Measurements from ENCODE around the gene CRYBA2. TPM values are rescaled to one million over a fixed set of nuclear protein-coding genes. Genes with fewer than 3 reads are reported as not detected.

Gene CRYBA2
- polyA plus RNA-seq, 4 donors: 1.3 to 37.0 (median 4.6) TPM

DNA sequence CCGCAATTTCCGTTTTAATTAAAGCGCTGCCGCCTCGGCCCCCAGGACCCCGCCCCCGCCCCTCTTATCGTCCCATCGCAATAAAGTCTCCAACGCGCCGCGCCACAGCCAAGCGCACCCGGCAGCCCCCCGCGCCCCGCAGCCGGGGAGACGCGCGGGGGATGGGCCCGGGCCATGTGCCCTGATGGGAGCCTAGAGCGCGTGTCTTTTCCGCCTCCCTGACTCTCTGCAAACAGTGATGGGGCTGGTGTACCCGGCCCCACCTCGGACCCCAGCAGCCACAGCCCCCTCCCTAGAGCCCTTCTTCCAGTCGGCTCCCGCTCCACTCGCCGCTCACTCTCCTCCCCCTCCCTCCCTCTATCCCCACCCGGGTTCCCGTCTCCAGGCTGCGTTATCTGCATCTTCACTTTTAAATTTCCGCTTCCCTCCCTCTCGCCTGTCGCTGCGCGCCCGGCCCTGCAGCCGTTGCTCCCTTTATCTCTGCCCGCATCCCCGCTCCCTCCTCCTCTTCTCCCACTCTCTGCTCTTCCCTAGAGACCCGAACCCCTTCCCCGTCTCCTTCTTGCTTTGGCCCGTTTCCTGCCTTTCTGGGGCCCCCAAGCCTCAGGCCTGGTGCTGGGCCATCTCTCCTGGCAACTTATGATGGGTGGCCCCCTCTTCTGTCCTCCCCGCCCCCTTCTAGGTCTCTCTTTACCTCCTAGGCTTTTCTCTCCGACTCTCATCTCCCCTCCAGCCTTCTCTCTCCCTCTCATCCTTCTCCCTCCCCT is 7.7 kb downstream of the CRYBA2 start:
- WGBS, 3 donors: 4 to 5% (median 4%) methylated on average over 33 to 49 of the region's 49 CpGs
- DNase-seq (no peak), FAIRE-seq (no peak)
- no peak overlapping the region for H3K4me3 ChIP-seq (ENCODE audit: low read depth in 1 of 3, low read length in 3 of 3)
- H3K27me3 ChIP-seq (ENCODE audit: control insufficient read depth in 3 of 3, insufficient read depth in 3 of 3, low read length in 3 of 3): peaks cover 11 to 96% (median 69%) of the 10 kb centered on the region in 3 donors
- no peak overlapping the region for H3K27ac ChIP-seq (ENCODE audit: low read depth in 1 of 3, low read length in 2 of 3)
- H3K36me3 ChIP-seq (ENCODE audit: control insufficient read depth in 3 of 3, insufficient read depth in 2 of 3, low read depth in 1 of 3, low read length in 3 of 3): no peaks in the 10 kb centered on the region
- H3K9me3 ChIP-seq (ENCODE audit: control insufficient read depth in 2 of 2, insufficient read depth in 1 of 2, low read depth in 1 of 2, low read length in 1 of 2): peaks cover 0 to 2% of the 10 kb centered on the region in 2 donors
- peaks cover 0 to 23% (median 4%) of the 10 kb centered on the region in 3 donors for H3K4me1 ChIP-seq (ENCODE audit: control insufficient read depth in 3 of 3, insufficient read depth in 2 of 3, low read depth in 1 of 3, low read length in 2 of 3)

DNA sequence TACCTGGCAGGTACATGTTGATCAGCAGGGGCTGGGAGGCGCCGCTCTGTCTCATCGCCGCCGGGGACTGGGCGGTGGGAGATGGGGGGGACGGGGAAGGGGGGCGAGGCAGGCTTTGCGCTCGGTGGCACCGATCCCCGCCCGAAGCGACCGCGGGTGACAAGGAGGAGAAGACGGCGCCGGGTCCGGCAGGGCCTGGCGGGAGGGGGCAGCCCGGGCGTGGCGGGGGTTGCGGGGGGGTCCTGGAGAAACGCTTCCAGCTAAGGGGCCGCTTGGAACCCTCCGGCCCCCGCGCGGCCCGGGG is 8.2 kb downstream of the CRYBA2 start, which contains the start of gene FEV:
Gene FEV (minus strand): TSS at position 164 of the 304 bp plus-strand sequence. CDS start 109 bp downstream, at position 55.
- WGBS, 3 donors: 1% methylated on average over 14 to 32 of the region's 32 CpGs
- no peaks in the 10 kb centered on the region for H3K36me3 ChIP-seq (ENCODE audit: control insufficient read depth in 3 of 3, insufficient read depth in 2 of 3, low read depth in 1 of 3, low read length in 3 of 3)
- peaks cover 11 to 96% (median 67%) of the 10 kb centered on the region in 3 donors for H3K27me3 ChIP-seq (ENCODE audit: control insufficient read depth in 3 of 3, insufficient read depth in 3 of 3, low read length in 3 of 3)
- FAIRE-seq: no peak
- H3K9me3 ChIP-seq (ENCODE audit: control insufficient read depth in 2 of 2, insufficient read depth in 1 of 2, low read depth in 1 of 2, low read length in 1 of 2): peaks cover 0 to 2% of the 10 kb centered on the region in 2 donors
- DNase-seq: no peak
- H3K27ac ChIP-seq (ENCODE audit: low read depth in 1 of 3, low read length in 2 of 3): peak within 1 kb of the TSS in 1 of 3 donors; percentile 9
- peaks cover 0 to 23% (median 4%) of the 10 kb centered on the region in 3 donors for H3K4me1 ChIP-seq (ENCODE audit: control insufficient read depth in 3 of 3, insufficient read depth in 2 of 3, low read depth in 1 of 3, low read length in 2 of 3)
- peak within 1 kb of the TSS in 1 of 3 donors; percentile 6 for H3K4me3 ChIP-seq (ENCODE audit: low read depth in 1 of 3, low read length in 3 of 3)

DNA sequence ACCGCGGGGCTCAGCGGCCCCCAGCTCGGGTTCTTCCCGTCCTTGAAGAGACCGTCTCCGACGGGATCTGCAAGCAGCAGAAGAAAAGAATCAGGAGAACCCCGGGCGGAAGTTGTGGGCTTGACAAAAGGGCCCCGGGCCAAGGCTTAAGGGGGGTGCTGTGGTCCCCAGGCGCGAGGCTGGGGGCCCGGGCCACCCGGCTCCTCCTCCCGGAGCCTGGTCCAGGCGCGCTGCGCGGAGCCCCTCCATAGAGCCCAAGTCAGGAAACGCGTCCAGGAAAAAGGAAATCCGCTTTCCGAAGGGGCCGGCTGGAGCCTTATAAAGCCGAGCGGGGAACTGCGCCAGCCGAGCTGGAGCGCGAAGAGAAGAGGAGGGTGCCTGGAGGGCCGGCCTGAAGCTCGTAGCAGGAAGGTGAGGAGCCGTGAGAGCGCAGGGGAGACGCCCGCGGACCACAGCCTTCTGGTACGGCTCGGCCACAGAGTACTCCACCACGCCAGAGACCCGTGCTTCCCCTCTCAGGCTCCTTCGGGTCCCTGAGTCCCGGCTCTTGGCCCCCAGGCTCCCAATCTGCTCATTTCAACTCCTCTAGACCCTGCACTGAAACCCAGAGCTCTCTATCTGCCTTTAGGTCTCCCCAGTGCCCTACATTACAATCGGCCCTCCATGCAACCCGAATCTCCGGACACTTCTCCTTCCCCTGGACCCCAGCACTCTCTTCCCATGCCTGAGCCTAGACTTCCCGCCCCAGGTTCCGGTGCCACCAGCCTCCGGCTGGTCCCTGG is 8.8 kb downstream of the CRYBA2 start:
- Histone ChIP-seq H3K27ac (ENCODE audit: low read depth in 1 of 3, low read length in 2 of 3) (peak overlapping the region in 1 of 3 donors; percentile 9), H3K4me1 (ENCODE audit: control insufficient read depth in 3 of 3, insufficient read depth in 2 of 3, low read depth in 1 of 3, low read length in 2 of 3) (peaks cover 0 to 23% (median 4%) of the 10 kb centered on the region in 3 donors), H3K27me3 (ENCODE audit: control insufficient read depth in 3 of 3, insufficient read depth in 3 of 3, low read length in 3 of 3) (peaks cover 11 to 96% (median 67%) of the 10 kb centered on the region in 3 donors), H3K4me3 (ENCODE audit: low read depth in 1 of 3, low read length in 3 of 3) (peak overlapping the region in 1 of 3 donors; percentile 4), H3K36me3 (ENCODE audit: control insufficient read depth in 3 of 3, insufficient read depth in 2 of 3, low read depth in 1 of 3, low read length in 3 of 3) (no peaks in the 10 kb centered on the region), H3K9me3 (ENCODE audit: control insufficient read depth in 2 of 2, insufficient read depth in 1 of 2, low read depth in 1 of 2, low read length in 1 of 2) (peaks cover 0 to 2% of the 10 kb centered on the region in 2 donors)
- WGBS, 3 donors: 1 to 2% (median 1%) methylated on average over 46 to 50 of the region's 50 CpGs
- DNase-seq: peak in 1 of 2 donors; percentile 40
- no peak for FAIRE-seq

DNA sequence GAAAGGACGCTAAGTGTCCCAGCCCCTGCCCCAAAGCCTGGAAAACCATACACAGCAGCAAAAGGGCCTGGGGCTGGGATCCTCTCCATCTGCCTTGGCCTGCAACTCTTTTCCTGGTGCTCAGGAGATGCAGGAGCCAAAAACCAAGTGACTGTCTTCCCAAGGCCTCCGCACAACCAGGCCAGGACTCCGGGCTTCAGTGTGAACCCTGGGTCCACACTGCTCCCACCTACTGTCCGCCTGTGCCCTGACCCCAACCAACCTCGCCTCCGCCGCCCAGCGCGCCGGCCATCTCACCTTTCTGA is 9.3 kb downstream of the CRYBA2 start:
- peaks cover 0 to 23% (median 4%) of the 10 kb centered on the region in 3 donors for H3K4me1 ChIP-seq (ENCODE audit: control insufficient read depth in 3 of 3, insufficient read depth in 2 of 3, low read depth in 1 of 3, low read length in 2 of 3)
- H3K4me3 ChIP-seq (ENCODE audit: low read depth in 1 of 3, low read length in 3 of 3): peak overlapping the region in 1 of 3 donors; percentile 6
- peaks cover 0 to 2% of the 10 kb centered on the region in 2 donors for H3K9me3 ChIP-seq (ENCODE audit: control insufficient read depth in 2 of 2, insufficient read depth in 1 of 2, low read depth in 1 of 2, low read length in 1 of 2)
- no peak for DNase-seq
- FAIRE-seq: no peak
- peaks cover 11 to 95% (median 61%) of the 10 kb centered on the region in 3 donors for H3K27me3 ChIP-seq (ENCODE audit: control insufficient read depth in 3 of 3, insufficient read depth in 3 of 3, low read length in 3 of 3)
- H3K36me3 ChIP-seq (ENCODE audit: control insufficient read depth in 3 of 3, insufficient read depth in 2 of 3, low read depth in 1 of 3, low read length in 3 of 3): no peaks in the 10 kb centered on the region
- H3K27ac ChIP-seq (ENCODE audit: low read depth in 1 of 3, low read length in 2 of 3): peak overlapping the region in 1 of 3 donors; percentile 0
- WGBS, 3 donors: 12 to 13% (median 12%) methylated on average over 10 of the region's 10 CpGs

DNA sequence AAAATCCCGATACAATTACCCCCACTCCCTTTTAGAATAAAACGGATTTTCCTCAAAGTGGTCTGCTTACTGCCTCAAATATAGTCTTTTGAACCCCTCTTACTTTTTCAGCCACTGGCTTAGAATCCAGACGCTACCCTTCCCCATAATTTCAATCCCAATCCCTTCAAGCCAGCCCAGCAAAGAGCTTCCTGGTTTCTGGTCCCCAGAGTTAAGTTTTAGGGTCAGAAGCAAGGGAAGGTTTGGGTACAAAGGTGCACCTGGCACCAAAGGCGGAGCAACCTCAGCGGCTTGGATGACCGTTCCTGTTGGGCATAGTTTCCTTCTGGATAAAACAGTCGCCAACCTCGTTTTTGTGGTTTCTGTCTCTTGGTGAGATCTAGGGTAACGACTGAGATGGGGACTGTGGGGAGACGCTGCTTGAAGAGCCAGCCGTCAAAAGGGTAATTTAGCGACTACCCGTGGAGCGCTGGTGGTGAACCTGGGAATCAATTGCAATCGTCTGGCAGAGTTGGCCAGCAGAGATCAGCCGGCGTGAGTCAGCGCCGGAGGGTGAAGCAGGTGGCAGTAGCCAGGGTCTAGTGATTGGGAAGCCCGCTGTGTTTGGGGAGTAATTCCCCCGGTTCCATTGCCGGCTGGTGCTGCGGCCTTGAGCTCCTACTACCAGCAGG is 9.8 kb downstream of the CRYBA2 start:
- peaks cover 0 to 2% of the 10 kb centered on the region in 2 donors for H3K9me3 ChIP-seq (ENCODE audit: control insufficient read depth in 2 of 2, insufficient read depth in 1 of 2, low read depth in 1 of 2, low read length in 1 of 2)
- H3K36me3 ChIP-seq (ENCODE audit: control insufficient read depth in 3 of 3, insufficient read depth in 2 of 3, low read depth in 1 of 3, low read length in 3 of 3): no peaks in the 10 kb centered on the region
- peaks cover 0 to 23% (median 4%) of the 10 kb centered on the region in 3 donors for H3K4me1 ChIP-seq (ENCODE audit: control insufficient read depth in 3 of 3, insufficient read depth in 2 of 3, low read depth in 1 of 3, low read length in 2 of 3)
- H3K4me3 ChIP-seq (ENCODE audit: low read depth in 1 of 3, low read length in 3 of 3): peak overlapping the region in 1 of 3 donors; percentile 6
- peaks cover 11 to 95% (median 60%) of the 10 kb centered on the region in 3 donors for H3K27me3 ChIP-seq (ENCODE audit: control insufficient read depth in 3 of 3, insufficient read depth in 3 of 3, low read length in 3 of 3)
- H3K27ac ChIP-seq (ENCODE audit: low read depth in 1 of 3, low read length in 2 of 3): peak overlapping the region in 1 of 3 donors; percentile 0
- FAIRE-seq: no peak
- 5 to 8% (median 7%) methylated on average over 23 of the region's 23 CpGs for WGBS, 3 donors
- no peak for DNase-seq

DNA sequence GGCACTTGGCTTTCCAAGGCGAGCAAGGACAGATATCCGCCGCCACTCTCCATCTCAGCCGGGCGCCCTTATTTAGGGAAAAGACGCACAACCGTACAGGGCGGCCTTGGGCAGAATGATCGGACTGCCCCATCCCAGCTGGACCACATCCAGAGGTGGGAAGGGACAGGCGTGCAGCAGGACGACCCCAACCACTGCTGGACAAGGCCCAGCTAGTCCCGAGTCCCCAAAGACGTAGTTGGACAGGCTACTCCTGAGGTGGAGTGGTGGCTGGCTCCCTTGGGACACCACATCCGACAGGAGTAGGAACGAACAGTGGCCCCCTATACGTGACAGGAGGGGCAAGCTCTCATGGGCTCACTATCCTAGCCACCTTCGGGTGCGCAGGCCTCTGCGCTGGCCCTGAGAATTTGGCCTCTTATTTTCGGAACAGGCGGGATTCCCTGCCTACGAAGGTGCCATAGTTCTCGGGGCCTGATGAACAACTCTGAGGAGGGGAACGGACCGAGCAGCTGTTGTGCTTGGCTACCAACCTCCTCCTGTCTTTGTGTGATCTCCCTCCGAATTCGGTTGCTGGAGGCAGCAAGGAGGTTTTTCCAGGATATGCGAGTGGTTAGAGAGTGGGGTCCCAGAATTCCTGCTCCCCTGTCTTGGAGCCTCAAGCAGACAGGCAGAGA is 10.5 kb downstream of the CRYBA2 start:
- Histone ChIP-seq H3K27me3 (ENCODE audit: control insufficient read depth in 3 of 3, insufficient read depth in 3 of 3, low read length in 3 of 3) (peaks cover 11 to 94% (median 63%) of the 10 kb centered on the region in 3 donors), H3K9me3 (ENCODE audit: control insufficient read depth in 2 of 2, insufficient read depth in 1 of 2, low read depth in 1 of 2, low read length in 1 of 2) (peaks cover 0 to 2% of the 10 kb centered on the region in 2 donors), H3K4me1 (ENCODE audit: control insufficient read depth in 3 of 3, insufficient read depth in 2 of 3, low read depth in 1 of 3, low read length in 2 of 3) (peaks cover 0 to 23% (median 4%) of the 10 kb centered on the region in 3 donors), H3K36me3 (ENCODE audit: control insufficient read depth in 3 of 3, insufficient read depth in 2 of 3, low read depth in 1 of 3, low read length in 3 of 3) (no peaks in the 10 kb centered on the region), H3K4me3 (ENCODE audit: low read depth in 1 of 3, low read length in 3 of 3) (no peak overlapping the region), H3K27ac (ENCODE audit: low read depth in 1 of 3, low read length in 2 of 3) (no peak overlapping the region)
- FAIRE-seq: no peak
- 8 to 15% (median 12%) methylated on average over 27 to 28 of the region's 28 CpGs for WGBS, 3 donors
- DNase-seq: no peak

DNA sequence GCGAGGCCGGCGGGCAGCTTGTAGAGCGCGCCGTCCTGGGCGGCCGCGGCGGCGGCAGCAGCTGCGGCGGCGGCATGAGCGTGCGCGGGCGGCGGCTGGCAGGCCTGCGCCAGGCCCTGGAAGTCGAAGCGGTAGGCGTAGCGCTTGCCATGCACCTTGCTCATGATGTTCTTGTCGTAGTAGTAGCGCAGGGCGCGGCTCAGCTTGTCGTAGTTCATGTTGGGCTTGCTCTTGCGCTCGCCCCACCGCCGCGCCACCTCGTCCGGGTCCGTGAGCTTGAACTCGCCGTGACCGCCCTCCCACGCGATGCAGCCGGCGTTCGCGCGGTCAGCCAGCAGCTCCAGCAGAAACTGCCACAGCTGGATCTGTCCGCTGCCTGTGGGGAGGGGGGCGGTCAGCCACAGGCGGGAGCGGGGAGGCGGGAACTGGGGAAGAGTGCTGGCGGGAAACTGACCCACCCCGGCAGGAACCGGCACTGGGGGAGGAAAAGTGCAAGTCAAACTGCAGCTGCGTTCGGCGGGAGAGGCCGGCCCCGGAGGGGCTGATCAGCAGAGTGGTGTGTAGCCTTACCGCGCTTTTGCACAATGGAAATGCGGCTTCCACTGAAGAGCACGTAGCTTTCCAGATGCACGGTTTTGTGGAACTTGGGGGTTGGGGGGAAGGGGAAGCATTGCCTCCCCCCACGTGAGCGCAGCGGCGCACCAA is 11.2 kb downstream of the CRYBA2 start:
- H3K36me3 ChIP-seq (ENCODE audit: control insufficient read depth in 3 of 3, insufficient read depth in 2 of 3, low read depth in 1 of 3, low read length in 3 of 3): no peaks in the 10 kb centered on the region
- H3K4me3 ChIP-seq (ENCODE audit: low read depth in 1 of 3, low read length in 3 of 3): peak overlapping the region in 1 of 3 donors; percentile 29
- H3K27ac ChIP-seq (ENCODE audit: low read depth in 1 of 3, low read length in 2 of 3): no peak overlapping the region
- peaks cover 0 to 2% of the 10 kb centered on the region in 2 donors for H3K9me3 ChIP-seq (ENCODE audit: control insufficient read depth in 2 of 2, insufficient read depth in 1 of 2, low read depth in 1 of 2, low read length in 1 of 2)
- peaks cover 11 to 94% (median 59%) of the 10 kb centered on the region in 3 donors for H3K27me3 ChIP-seq (ENCODE audit: control insufficient read depth in 3 of 3, insufficient read depth in 3 of 3, low read length in 3 of 3)
- H3K4me1 ChIP-seq (ENCODE audit: control insufficient read depth in 3 of 3, insufficient read depth in 2 of 3, low read depth in 1 of 3, low read length in 2 of 3): peaks cover 0 to 23% (median 4%) of the 10 kb centered on the region in 3 donors
- WGBS, 3 donors: 1 to 2% (median 1%) methylated on average over 60 to 69 of the region's 69 CpGs
- FAIRE-seq (no peak), DNase-seq (peak; percentile 60 to 70)
